ENCODE measurements around the gene MIPOL1. TPM values are rescaled to one million over a fixed set of nuclear protein-coding genes. Genes with fewer than 3 reads are reported as not detected.

MIPOL1 gene
- total and polyA plus RNA-seq, 4 donors = 0.51 to 6.6 (median 1.9) TPM

DNA sequence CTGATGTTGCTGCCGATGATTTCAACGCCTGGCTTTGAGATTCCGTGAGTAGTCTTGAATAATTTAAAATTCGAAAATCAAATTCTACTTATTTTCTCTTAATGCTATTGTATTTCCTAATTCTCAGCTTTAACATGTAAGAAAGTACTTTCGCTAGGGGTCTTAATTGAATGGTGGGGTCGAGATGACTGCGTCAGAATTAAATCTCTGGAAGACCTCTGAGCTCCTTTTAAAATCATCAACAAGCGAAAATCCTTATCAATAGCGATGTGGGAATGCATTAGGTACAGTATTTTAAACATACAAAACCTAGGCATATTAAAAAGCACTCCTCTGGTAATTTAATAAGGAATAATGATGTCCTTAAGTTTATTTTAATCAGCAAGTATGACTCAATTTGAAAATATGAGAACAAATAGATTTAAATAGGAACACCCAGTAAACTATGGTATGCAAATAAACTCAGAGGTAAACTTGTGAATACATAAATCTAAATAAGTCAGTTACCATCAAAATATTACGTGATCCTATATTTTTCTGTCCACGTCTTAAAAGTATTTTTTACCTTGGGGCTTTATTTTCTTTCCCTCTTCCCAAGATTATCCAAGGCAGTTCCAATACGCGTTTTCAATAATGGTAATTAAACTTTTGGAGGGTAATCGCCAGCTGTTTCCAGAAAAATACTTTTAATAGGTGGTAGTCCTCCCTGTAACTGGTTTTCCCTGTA is 395.9 kb downstream of the MIPOL1 start (continued):
- TF ChIP-seq, protein P1, sequence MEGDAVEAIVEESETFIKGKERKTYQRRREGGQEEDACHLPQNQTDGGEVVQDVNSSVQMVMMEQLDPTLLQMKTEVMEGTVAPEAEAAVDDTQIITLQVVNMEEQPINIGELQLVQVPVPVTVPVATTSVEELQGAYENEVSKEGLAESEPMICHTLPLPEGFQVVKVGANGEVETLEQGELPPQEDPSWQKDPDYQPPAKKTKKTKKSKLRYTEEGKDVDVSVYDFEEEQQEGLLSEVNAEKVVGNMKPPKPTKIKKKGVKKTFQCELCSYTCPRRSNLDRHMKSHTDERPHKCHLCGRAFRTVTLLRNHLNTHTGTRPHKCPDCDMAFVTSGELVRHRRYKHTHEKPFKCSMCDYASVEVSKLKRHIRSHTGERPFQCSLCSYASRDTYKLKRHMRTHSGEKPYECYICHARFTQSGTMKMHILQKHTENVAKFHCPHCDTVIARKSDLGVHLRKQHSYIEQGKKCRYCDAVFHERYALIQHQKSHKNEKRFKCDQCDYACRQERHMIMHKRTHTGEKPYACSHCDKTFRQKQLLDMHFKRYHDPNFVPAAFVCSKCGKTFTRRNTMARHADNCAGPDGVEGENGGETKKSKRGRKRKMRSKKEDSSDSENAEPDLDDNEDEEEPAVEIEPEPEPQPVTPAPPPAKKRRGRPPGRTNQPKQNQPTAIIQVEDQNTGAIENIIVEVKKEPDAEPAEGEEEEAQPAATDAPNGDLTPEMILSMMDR (IDR thresholded peaks at IDR 0.05; ENCODE audit: low read depth, low read length, missing input control) = no peak
- no peak for TF ChIP-seq JUND (IDR thresholded peaks at IDR 0.05)
- TF ChIP-seq, protein P2, sequence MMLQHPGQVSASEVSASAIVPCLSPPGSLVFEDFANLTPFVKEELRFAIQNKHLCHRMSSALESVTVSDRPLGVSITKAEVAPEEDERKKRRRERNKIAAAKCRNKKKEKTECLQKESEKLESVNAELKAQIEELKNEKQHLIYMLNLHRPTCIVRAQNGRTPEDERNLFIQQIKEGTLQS (IDR thresholded peaks at IDR 0.05) = no peak

DNA sequence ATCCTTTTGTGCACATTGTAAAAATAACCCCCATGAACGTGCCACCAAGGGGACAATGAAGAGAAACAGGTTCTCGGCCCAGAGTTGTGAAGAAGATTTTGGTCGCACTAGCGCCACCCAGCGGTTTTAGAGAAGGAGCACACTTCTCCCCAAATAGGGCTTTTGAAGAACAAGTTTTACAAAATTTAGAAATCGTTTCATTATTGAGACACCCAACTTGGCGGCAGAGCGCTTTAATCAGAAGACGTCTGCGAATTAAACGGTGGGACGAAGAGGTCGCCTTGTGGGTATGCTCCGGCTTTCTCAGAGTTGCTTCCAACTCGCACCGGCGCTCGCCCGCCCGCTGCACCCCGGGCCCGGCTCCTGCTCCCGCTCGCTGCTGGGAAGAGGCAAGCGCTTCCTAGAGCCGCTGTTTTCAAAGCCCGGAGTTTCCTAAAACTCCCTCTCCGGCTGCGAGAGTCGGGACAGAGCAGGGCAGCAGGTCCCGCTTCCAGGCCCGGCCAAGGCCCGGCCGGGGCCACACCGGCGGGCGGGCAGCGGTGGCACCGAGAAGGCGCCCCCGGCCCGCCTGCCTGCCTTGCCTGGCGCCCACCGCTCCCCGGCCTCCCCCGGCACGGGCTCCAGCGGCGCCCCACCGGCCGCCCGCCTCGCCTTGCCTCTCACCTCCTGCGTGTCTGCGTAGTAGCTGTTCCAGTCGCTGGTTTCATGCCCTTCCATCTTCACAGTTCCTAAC is 396.7 kb downstream of the MIPOL1 start:
- Histone ChIP-seq H3K36me3 (ENCODE audit: control insufficient read depth in 4 of 4, insufficient read depth in 3 of 4, low read depth in 1 of 4, low read length in 3 of 4) (peaks cover 0 to 1% (median 0%) of the 10 kb centered on the region in 4 donors), H3K9ac (ENCODE audit: low read depth in 1 of 2, low read length in 2 of 2) (peak overlapping the region; percentile 49 to 75), H3K4me1 (ENCODE audit: control insufficient read depth in 4 of 4, insufficient read depth in 4 of 4, low read length in 3 of 4) (peaks cover 1 to 13% (median 7%) of the 10 kb centered on the region in 4 donors), H3K4me3 (ENCODE audit: low read depth in 1 of 3, low read length in 3 of 3) (peak overlapping the region; percentile 55 to 92 (median 55)), H3K27ac (ENCODE audit: low read depth in 1 of 2, low read length in 2 of 2) (peak overlapping the region; percentile 87 to 94), H3K27me3 (ENCODE audit: control insufficient read depth in 4 of 4, insufficient read depth in 4 of 4, low read length in 3 of 4) (no peaks in the 10 kb centered on the region), H3K9me3 (ENCODE audit: control insufficient read depth in 4 of 4, low read length in 3 of 4) (no peaks in the 10 kb centered on the region)
- 2% methylated on average over 56 of the region's 56 CpGs for WGBS
- TF ChIP-seq JUND (IDR thresholded peaks at IDR 0.05) (no peak), FOXA2 (IDR thresholded peaks at IDR 0.05) (no peak), TAF1 (conservative IDR thresholded peaks at IDR 0.05) (peak; percentile 87), RXRA (IDR thresholded peaks at IDR 0.05) (no peak), SP1 (IDR thresholded peaks at IDR 0.05) (no peak), FOXA1 (IDR thresholded peaks at IDR 0.05) (no peak), EGR1 (IDR thresholded peaks at IDR 0.05; ENCODE audit: low read depth in 2 of 2) (no peak), RAD21 (IDR thresholded peaks at IDR 0.05) (peak; percentile 76 to 84), HNF4G (IDR thresholded peaks at IDR 0.05) (no peak), YY1 (IDR thresholded peaks at IDR 0.05) (peak; percentile 36), GABPA (IDR thresholded peaks at IDR 0.05 in 1 of 2, conservative IDR thresholded peaks at IDR 0.05 in 1 of 2) (no peak), HNF4A (conservative IDR thresholded peaks at IDR 0.05) (peak in 1 of 2 donors; percentile 12), NR2F2 (IDR thresholded peaks at IDR 0.05) (no peak)
- TF ChIP-seq, protein P3, sequence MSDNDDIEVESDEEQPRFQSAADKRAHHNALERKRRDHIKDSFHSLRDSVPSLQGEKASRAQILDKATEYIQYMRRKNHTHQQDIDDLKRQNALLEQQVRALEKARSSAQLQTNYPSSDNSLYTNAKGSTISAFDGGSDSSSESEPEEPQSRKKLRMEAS (IDR thresholded peaks at IDR 0.05) = no peak
- TF ChIP-seq, protein P4, sequence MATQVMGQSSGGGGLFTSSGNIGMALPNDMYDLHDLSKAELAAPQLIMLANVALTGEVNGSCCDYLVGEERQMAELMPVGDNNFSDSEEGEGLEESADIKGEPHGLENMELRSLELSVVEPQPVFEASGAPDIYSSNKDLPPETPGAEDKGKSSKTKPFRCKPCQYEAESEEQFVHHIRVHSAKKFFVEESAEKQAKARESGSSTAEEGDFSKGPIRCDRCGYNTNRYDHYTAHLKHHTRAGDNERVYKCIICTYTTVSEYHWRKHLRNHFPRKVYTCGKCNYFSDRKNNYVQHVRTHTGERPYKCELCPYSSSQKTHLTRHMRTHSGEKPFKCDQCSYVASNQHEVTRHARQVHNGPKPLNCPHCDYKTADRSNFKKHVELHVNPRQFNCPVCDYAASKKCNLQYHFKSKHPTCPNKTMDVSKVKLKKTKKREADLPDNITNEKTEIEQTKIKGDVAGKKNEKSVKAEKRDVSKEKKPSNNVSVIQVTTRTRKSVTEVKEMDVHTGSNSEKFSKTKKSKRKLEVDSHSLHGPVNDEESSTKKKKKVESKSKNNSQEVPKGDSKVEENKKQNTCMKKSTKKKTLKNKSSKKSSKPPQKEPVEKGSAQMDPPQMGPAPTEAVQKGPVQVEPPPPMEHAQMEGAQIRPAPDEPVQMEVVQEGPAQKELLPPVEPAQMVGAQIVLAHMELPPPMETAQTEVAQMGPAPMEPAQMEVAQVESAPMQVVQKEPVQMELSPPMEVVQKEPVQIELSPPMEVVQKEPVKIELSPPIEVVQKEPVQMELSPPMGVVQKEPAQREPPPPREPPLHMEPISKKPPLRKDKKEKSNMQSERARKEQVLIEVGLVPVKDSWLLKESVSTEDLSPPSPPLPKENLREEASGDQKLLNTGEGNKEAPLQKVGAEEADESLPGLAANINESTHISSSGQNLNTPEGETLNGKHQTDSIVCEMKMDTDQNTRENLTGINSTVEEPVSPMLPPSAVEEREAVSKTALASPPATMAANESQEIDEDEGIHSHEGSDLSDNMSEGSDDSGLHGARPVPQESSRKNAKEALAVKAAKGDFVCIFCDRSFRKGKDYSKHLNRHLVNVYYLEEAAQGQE (IDR thresholded peaks at IDR 0.05) = peak; percentile 43
- TF ChIP-seq, protein P1 (IDR thresholded peaks at IDR 0.05; ENCODE audit: low read depth, low read length, missing input control) = peak; percentile 80
- TF ChIP-seq, protein P5, sequence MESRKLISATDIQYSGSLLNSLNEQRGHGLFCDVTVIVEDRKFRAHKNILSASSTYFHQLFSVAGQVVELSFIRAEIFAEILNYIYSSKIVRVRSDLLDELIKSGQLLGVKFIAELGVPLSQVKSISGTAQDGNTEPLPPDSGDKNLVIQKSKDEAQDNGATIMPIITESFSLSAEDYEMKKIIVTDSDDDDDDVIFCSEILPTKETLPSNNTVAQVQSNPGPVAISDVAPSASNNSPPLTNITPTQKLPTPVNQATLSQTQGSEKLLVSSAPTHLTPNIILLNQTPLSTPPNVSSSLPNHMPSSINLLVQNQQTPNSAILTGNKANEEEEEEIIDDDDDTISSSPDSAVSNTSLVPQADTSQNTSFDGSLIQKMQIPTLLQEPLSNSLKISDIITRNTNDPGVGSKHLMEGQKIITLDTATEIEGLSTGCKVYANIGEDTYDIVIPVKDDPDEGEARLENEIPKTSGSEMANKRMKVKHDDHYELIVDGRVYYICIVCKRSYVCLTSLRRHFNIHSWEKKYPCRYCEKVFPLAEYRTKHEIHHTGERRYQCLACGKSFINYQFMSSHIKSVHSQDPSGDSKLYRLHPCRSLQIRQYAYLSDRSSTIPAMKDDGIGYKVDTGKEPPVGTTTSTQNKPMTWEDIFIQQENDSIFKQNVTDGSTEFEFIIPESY (IDR thresholded peaks at IDR 0.05) = no peak
- TF ChIP-seq, protein P2 (IDR thresholded peaks at IDR 0.05) = no peak
- DNase-seq (ENCODE audit: low spot score) = peak; percentile 72
